Stomach (tissue), 4 donors: ENCODE results near the gene ZSCAN2.

Experiments
- POLR2A ChIP-seq, 4 donors: fragments of 450-650 bp; IDR thresholded peaks; one replicate each; pipeline ENCODE4 v1.6.1; 2016; ENCODE audit warnings: antibody characterized with exemption in 4 of 4, control low read depth in 2 of 4, mild to moderate bottlenecking in 1 of 4, moderate library complexity in 1 of 4
- TF ChIP-seq, protein P1 (sequence below), 7 experiments: fragments of 450-650 bp in 4 of 7; fragments of 200-600 bp in 3 of 7; sonication (generic) in 3 of 7; IDR thresholded peaks; one replicate each; pipeline ENCODE4 v1.5.1; 2016 to 2019; ENCODE audit warnings: antibody characterized with exemption in 7 of 7, control low read depth in 2 of 7, mild to moderate bottlenecking in 1 of 7

DNA sequence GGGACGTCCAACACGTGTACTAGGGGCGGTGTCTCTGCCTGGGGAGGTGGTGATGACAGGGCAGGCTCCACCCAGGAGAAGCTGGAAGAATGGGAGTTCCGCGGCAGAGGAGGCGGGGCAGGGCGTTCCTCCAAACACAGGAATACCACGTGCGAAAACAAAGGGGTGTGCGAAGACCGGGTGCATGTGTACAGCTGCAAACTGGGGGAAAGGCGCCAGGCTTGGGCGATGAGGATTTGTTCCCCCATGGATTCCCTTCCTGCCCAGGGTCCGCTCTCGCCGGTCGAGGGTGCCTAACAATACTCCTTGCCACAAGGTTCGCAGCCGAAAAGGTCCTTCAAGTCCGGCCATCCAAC is 500 bp upstream of the ZSCAN2 start:
- TF ChIP-seq, protein P1, sequence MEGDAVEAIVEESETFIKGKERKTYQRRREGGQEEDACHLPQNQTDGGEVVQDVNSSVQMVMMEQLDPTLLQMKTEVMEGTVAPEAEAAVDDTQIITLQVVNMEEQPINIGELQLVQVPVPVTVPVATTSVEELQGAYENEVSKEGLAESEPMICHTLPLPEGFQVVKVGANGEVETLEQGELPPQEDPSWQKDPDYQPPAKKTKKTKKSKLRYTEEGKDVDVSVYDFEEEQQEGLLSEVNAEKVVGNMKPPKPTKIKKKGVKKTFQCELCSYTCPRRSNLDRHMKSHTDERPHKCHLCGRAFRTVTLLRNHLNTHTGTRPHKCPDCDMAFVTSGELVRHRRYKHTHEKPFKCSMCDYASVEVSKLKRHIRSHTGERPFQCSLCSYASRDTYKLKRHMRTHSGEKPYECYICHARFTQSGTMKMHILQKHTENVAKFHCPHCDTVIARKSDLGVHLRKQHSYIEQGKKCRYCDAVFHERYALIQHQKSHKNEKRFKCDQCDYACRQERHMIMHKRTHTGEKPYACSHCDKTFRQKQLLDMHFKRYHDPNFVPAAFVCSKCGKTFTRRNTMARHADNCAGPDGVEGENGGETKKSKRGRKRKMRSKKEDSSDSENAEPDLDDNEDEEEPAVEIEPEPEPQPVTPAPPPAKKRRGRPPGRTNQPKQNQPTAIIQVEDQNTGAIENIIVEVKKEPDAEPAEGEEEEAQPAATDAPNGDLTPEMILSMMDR (IDR thresholded peaks at IDR 0.05) = no peak
- TF ChIP-seq POLR2A (IDR thresholded peaks at IDR 0.05) = no peak
